GM12801 (cell line): ENCODE results near the gene ZNF710.

Experiments
- CTCF ChIP-seq: IDR thresholded peaks from one replicate; pipeline ENCODE4 v1.5.1; 2011; ENCODE audit warnings: control low read depth; ENCODE audit not compliant: insufficient read length; ENCODE audit errors: extremely low read depth

The ZNF710 gene

GRCh38 chr15:90004671-90005070 lies 3.5 kb downstream of the ZNF710 start:
- no peak for TF ChIP-seq CTCF

GRCh38 chr15:90006217-90007075 lies 5.3 kb downstream of the ZNF710 start:
- no peak for TF ChIP-seq CTCF

GRCh38 chr15:90007076-90007460 lies 5.9 kb downstream of the ZNF710 start:
- TF ChIP-seq CTCF: no peak

GRCh38 chr15:90008607-90009006 lies 7.5 kb downstream of the ZNF710 start:
- no peak for TF ChIP-seq CTCF

- TF ChIP-seq CTCF: no peak
Observed at GRCh38 chr15:90009301-90010022, 8.3 kb downstream of the ZNF710 start.

- no peak for TF ChIP-seq CTCF
Observed at GRCh38 chr15:90011705-90012104, 10.6 kb downstream of the ZNF710 start.

GRCh38 chr15:90013503-90013937 lies 12.4 kb downstream of the ZNF710 start:
- TF ChIP-seq CTCF: no peak
